A549 (cell line): ENCODE results near the gene CC2D2B. TPM values are rescaled to one million over a fixed set of nuclear protein-coding genes. Genes with fewer than 3 reads are reported as not detected.
A peak's percentile ranks its signal among the peaks of the same experiment; 100 is the strongest.

ENCODE experiments used
- ATAC-seq, 2 experiments: fragments of 200-7000 bp in 1 of 2; fragments of >200 bp in 1 of 2; cut with Nextera tagmentation in 1 of 2; cut with Tn5 transposase in 1 of 2; 3 replicates each; pipeline versions ENCODE4 v1.8.0 to v1.9.1; 2018 to 2020; ENCODE audit warnings: mild to moderate bottlenecking in 1 of 2, moderate library complexity in 1 of 2
- CTCF ChIA-PET: fragments of 300-600 bp; sonication (Branson Sonifier 250); formaldehyde crosslinking; extraction: SDS; loops from one replicate; lab custom pipeline; 2021; ENCODE audit warnings: antibody characterized with exemption, inconsistent platforms; lab: Yijun Ruan, JAX
- POLR2A ChIA-PET: fragments of 350-600 bp; formaldehyde crosslinking; extraction: SDS; loops from one replicate; lab custom pipeline; 2021; ENCODE audit warnings: antibody characterized with exemption, inconsistent platforms; lab: Yijun Ruan, JAX
- DNase-seq, 2 experiments: peaks; one replicate each; pipeline versions ENCODE4 v3.0.0 to v3.0.0-alpha.2; 2011 to 2016; ENCODE audit warnings: low read depth in 1 of 2, low spot score in 1 of 2
- FAIRE-seq: peaks from 2 replicates; lab custom pipeline; 2011; peaks lifted over from hg19 to GRCh38; lab: Jason Lieb, UNC
- H3K27ac ChIP-seq, 2 experiments: fragments of >200 bp; sonication (Bioruptor Twin); formaldehyde crosslinking; 3 replicates each; pipeline ENCODE4 v1.5.1; 2016 to 2017
- H3K4me1 ChIP-seq: fragments of >200 bp; sonication (Bioruptor Twin); formaldehyde crosslinking; 3 replicates; pipeline ENCODE4 v1.6.1; 2016
- H3K4me2 ChIP-seq: fragments of >200 bp; sonication (Bioruptor Twin); formaldehyde crosslinking; 3 replicates; pipeline ENCODE4 v1.6.1; 2016
- H3K4me3 ChIP-seq: fragments of >200 bp; sonication (Bioruptor Twin); formaldehyde crosslinking; 3 replicates; pipeline ENCODE4 v1.5.1; 2016
- H3K9me3 ChIP-seq: fragments of >200 bp; sonication (Bioruptor Twin); formaldehyde crosslinking; 3 replicates; pipeline ENCODE4 v1.6.1; 2016
- CBX2 ChIP-seq: fragments of 200-600 bp; sonication (generic); IDR thresholded peaks from 2 replicates; pipeline ENCODE4 v1.6.1; 2016; ENCODE audit warnings: low read depth, mild to moderate bottlenecking, borderline replicate concordance
- CEBPB ChIP-seq, 2 experiments: fragments of >200 bp in 1 of 2; sonication (Bioruptor Twin) in 1 of 2; formaldehyde crosslinking in 1 of 2; IDR thresholded peaks; 2 replicates each; pipeline ENCODE4 v1.6.1; 2012 to 2016
- EHF ChIP-seq: fragments of 250-450 bp; sonication (Bioruptor Pico); IDR thresholded peaks from 2 replicates; pipeline ENCODE4 v1.5.0; 2020; ENCODE audit warnings: mild to moderate bottlenecking
- EHMT2 ChIP-seq: fragments of 200-600 bp; sonication (generic); IDR thresholded peaks from 2 replicates; pipeline ENCODE4 v1.6.1; 2016; ENCODE audit warnings: antibody characterized with exemption, low read depth, mild to moderate bottlenecking, moderate library complexity
- EP300 ChIP-seq, 2 experiments: fragments of >200 bp; sonication (Bioruptor Twin); formaldehyde crosslinking; IDR thresholded peaks; 2 replicates in 1 of 2; 3 replicates in 1 of 2; pipeline ENCODE4 v1.6.1; 2016 to 2017
- FOSB ChIP-seq: fragments of 250-450 bp; sonication (Bioruptor Pico); IDR thresholded peaks from 2 replicates; pipeline ENCODE4 v1.5.0; 2020; ENCODE audit warnings: mild to moderate bottlenecking, moderate library complexity
- HDAC2 ChIP-seq: fragments of 200-600 bp; sonication (generic); IDR thresholded peaks from 2 replicates; pipeline ENCODE4 v1.6.1; 2016
- HEYL ChIP-seq: fragments of 250-450 bp; sonication (Bioruptor Pico); IDR thresholded peaks from 2 replicates; pipeline ENCODE4 v1.8.0; 2021; ENCODE audit warnings: mild to moderate bottlenecking, moderate library complexity
- HMGXB4 ChIP-seq: fragments of 250-450 bp; sonication (Bioruptor Pico); IDR thresholded peaks from 2 replicates; pipeline ENCODE4 v1.5.0; 2021; ENCODE audit warnings: mild to moderate bottlenecking, moderate library complexity, borderline replicate concordance
- HOXA7 ChIP-seq: fragments of 250-450 bp; sonication (Bioruptor Pico); IDR thresholded peaks from 2 replicates; pipeline ENCODE4 v1.5.0; 2020; ENCODE audit warnings: mild to moderate bottlenecking, moderate library complexity
- HOXB5 ChIP-seq: fragments of 250-450 bp; sonication (Bioruptor Pico); IDR thresholded peaks from 2 replicates; pipeline ENCODE4 v1.5.0; 2020; ENCODE audit warnings: mild to moderate bottlenecking, moderate library complexity
- JUNB ChIP-seq: fragments of >200 bp; sonication (Bioruptor Twin); formaldehyde crosslinking; IDR thresholded peaks from 2 replicates; pipeline ENCODE4 v1.6.1; 2016
- KDM1A ChIP-seq: fragments of 200-600 bp; sonication (generic); IDR thresholded peaks from 2 replicates; pipeline ENCODE4 v1.6.1; 2016; ENCODE audit warnings: low read depth, mild to moderate bottlenecking
- KDM5A ChIP-seq: fragments of 200-600 bp; sonication (generic); IDR thresholded peaks from 2 replicates; pipeline ENCODE4 v1.6.1; 2016; ENCODE audit warnings: antibody characterized with exemption, mild to moderate bottlenecking
- NPAS2 ChIP-seq: fragments of 250-450 bp; sonication (Bioruptor Pico); IDR thresholded peaks from 2 replicates; pipeline ENCODE4 v1.8.0; 2022; ENCODE audit warnings: mild to moderate bottlenecking, moderate library complexity, borderline replicate concordance
- RARB ChIP-seq: fragments of 250-450 bp; sonication (Bioruptor Pico); IDR thresholded peaks from 2 replicates; pipeline ENCODE4 v1.8.0; 2021; ENCODE audit warnings: mild to moderate bottlenecking, moderate library complexity
- RCOR1 ChIP-seq: fragments of 150-350 bp; IDR thresholded peaks from 2 replicates; pipeline ENCODE4 v1.6.1; 2014; ENCODE audit warnings: antibody characterized with exemption, low read length, low read depth
- RFX5 ChIP-seq: fragments of 450-650 bp; IDR thresholded peaks from 2 replicates; pipeline ENCODE4 v1.7.1; 2014; ENCODE audit warnings: antibody characterized with exemption, mild to moderate bottlenecking, moderate library complexity
- RNF2 ChIP-seq: fragments of 200-600 bp; sonication (generic); IDR thresholded peaks from 2 replicates; pipeline ENCODE4 v1.6.1; 2016; ENCODE audit warnings: low read depth, mild to moderate bottlenecking, antibody characterized with exemption, moderate library complexity, borderline replicate concordance
- SREBF2 ChIP-seq: fragments of 450-650 bp; IDR thresholded peaks from 2 replicates; pipeline ENCODE4 v1.6.1; 2014; ENCODE audit warnings: mild to moderate bottlenecking, moderate library complexity
- USF2 ChIP-seq: fragments of 450-650 bp; IDR thresholded peaks from 2 replicates; pipeline ENCODE4 v1.6.1; 2014; ENCODE audit warnings: antibody characterized with exemption
- ZC3H11A ChIP-seq: fragments of 450-650 bp; IDR thresholded peaks from 2 replicates; pipeline ENCODE4 v1.6.1; 2014; ENCODE audit warnings: antibody characterized with exemption, mild to moderate bottlenecking
- ZFP36 ChIP-seq: fragments of 450-650 bp; IDR thresholded peaks from 2 replicates; pipeline ENCODE4 v1.6.1; 2014; ENCODE audit warnings: borderline replicate concordance; ENCODE audit not compliant: partially characterized antibody
- ZNF302 ChIP-seq: fragments of 250-450 bp; sonication (Bioruptor Pico); IDR thresholded peaks from 2 replicates; pipeline ENCODE4 v1.9.0; 2021; ENCODE audit warnings: inconsistent platforms, mild to moderate bottlenecking, moderate library complexity
- ZSCAN20 ChIP-seq: fragments of 250-450 bp; sonication (Bioruptor Pico); IDR thresholded peaks from 2 replicates; pipeline ENCODE4 v1.8.0; 2022; ENCODE audit warnings: mild to moderate bottlenecking, moderate library complexity
- WGBS: methylation state at CpG from one replicate; pipeline ENCODE4 v1.1.6; 2017; ENCODE audit errors: missing lambda C conversion rate; 5-methylcytosine and 5-hydroxymethylcytosine counted together
- polyA plus RNA-seq, 4 experiments: library from polyadenylated mRNA; depleted of rRNA in 3 of 4; stranded (reverse); fragments of >200 nt; fragmentation: RNase III in 1 of 4; extraction: RNeasy Plus Mini Kit Qiagen cat#74134 plus additional on column Dnase treatment in 1 of 4; gene quantifications; 2 replicates in 3 of 4; 3 replicates in 1 of 4; pipeline ENCODE4 v1.2.3, GENCODE V29; 2011 to 2017
- TF ChIP-seq, protein P1 (sequence below): fragments of 250-450 bp; sonication (Bioruptor Pico); IDR thresholded peaks from 2 replicates; pipeline ENCODE4 v1.5.0; 2020; ENCODE audit warnings: low read depth, mild to moderate bottlenecking, moderate library complexity

CC2D2B gene
- polyA plus RNA-seq, 2 of the 4 experiments (the other 2 are of a cell fraction) = 0.13 to 0.15 TPM

- no peaks in the 10 kb centered on the region for H3K4me1 ChIP-seq
- H3K4me3 ChIP-seq = no peak overlapping the region
- TF ChIP-seq ZSCAN20 (CRISPR knock-in tag) (no peak), HDAC2 (no peak), JUNB (no peak), HOXA7 (CRISPR knock-in tag) (no peak), HEYL (CRISPR knock-in tag) (no peak), RARB (CRISPR knock-in tag) (no peak), USF2 (no peak), HMGXB4 (CRISPR knock-in tag) (no peak), NPAS2 (CRISPR knock-in tag) (no peak), RFX5 (no peak), ZC3H11A (no peak), CBX2 (no peak), SREBF2 (no peak), ZFP36 (no peak), RCOR1 (no peak)
- TF ChIP-seq, all 56 proteins: peak for 0
- ATAC-seq = no peak
- ChIA-PET POLR2A (no interaction called here), CTCF (no interaction called here)
- H3K9me3 ChIP-seq = 0 out of 3 replicates have a peak, but pooled peaks cover 2% of the 10 kb centered on the region
- WGBS = 97% methylated on average over 1 of the region's 1 CpG
- DNase-seq = no peak
- H3K4me2 ChIP-seq = no peak overlapping the region
- no peak overlapping the region for H3K27ac ChIP-seq
- no peak for FAIRE-seq
Measured at GRCh38 chr10:95964756-95965155, 57.0 kb downstream of the CC2D2B start.

GRCh38 chr10:95976362-95977229 lies 68.8 kb downstream of the CC2D2B start:
- ChIA-PET CTCF (no interaction called here), POLR2A (no interaction called here)
- WGBS = 61% methylated on average over 8 of the region's 9 CpGs
- Histone ChIP-seq H3K4me2 (no peak overlapping the region), H3K9me3 (no peaks in the 10 kb centered on the region)
- FAIRE-seq = no peak
- no peak for TF ChIP-seq KDM1A
- TF ChIP-seq EHF (CRISPR knock-in tag) = no peak
- TF ChIP-seq HMGXB4 (CRISPR knock-in tag) = no peak
- no peak for TF ChIP-seq JUNB
- no peak for TF ChIP-seq RNF2
- TF ChIP-seq, protein P1, sequence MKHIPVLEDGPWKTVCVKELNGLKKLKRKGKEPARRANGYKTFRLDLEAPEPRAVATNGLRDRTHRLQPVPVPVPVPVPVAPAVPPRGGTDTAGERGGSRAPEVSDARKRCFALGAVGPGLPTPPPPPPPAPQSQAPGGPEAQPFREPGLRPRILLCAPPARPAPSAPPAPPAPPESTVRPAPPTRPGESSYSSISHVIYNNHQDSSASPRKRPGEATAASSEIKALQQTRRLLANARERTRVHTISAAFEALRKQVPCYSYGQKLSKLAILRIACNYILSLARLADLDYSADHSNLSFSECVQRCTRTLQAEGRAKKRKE (CRISPR knock-in tag) = no peak
- TF ChIP-seq RARB (CRISPR knock-in tag) = no peak
- no peak for TF ChIP-seq FOSB (CRISPR knock-in tag)
- no peak for TF ChIP-seq ZC3H11A
- TF ChIP-seq HEYL (CRISPR knock-in tag) = no peak
- no peak for TF ChIP-seq EP300 (IDR thresholded peaks at IDR 0.05)
- no peak for TF ChIP-seq CEBPB (IDR thresholded peaks at IDR 0.05)
- TF ChIP-seq ZNF302 = no peak
- no peak for TF ChIP-seq HOXB5
- no peak for TF ChIP-seq KDM5A
- no peak for TF ChIP-seq EHMT2
- TF ChIP-seq, all 56 proteins: peak for 0
- no peak; a peak in 1 of 6 replicates for ATAC-seq
- Histone ChIP-seq H3K4me3 (no peak overlapping the region), H3K27ac (no peak overlapping the region), H3K4me1 (no peaks in the 10 kb centered on the region)
- peak in 1 of 2 experiments; percentile 4 for DNase-seq
